EL (cell line): ENCODE measurements around the gene SRRM2.

Experiments
- DNase-seq: peaks from one replicate; pipeline ENCODE4 v3.0.0-alpha.2; 2016

The SRRM2 gene

DNA sequence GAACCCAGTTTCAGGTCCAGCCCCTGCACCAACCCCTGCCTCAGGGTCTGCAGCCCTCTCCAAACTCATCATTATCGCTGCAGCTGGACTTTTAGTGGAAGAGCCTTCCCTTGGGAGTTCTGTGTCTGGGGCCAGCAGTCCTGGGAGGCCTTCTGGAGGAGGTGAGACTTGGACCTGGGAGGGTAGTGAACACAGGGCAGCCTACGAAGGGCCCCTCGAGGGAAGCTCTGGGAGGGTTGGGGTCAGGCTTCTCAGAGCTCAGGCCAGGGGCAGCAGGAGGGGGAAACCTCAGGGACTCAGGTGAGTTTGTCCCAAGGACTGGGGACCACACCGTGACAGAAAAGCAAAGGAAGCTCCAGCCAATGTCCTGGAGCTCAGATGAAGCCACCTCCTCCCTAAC is 11.3 kb upstream of the SRRM2 start:
- no peak for DNase-seq

DNA sequence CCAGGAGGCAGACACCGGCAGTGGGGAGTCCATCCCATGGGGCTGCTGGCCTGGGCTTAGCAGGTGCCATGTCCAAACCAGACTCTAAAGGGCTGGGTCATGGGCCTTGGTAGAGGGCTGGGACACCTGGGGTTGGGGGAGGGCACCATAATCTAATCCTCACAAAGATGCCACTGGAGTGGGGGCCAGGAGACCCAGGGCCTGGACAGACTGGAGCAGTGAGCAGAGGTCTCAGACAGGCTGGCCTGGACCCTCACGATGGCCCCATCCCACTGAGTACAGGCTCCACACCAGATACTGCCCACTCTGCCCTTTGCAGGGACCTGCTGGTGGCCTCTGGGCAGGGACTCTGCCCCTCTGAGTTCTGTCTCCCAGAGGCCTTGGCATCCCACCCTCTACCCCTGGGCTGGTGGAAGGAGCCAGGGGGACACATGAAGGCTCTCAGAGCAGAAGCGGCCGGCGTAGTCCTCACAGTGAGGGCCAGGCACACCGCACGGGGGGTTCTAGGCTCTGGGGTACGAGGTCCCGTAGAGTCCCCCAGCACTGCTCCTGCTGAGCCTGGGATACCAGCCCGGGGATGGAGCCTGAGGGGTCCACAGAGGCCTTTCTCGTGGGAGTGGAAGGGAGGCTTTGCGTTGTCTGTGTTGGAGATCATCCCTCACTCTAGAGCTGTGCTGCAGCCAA is 10.0 kb upstream of the SRRM2 start:
- DNase-seq = no peak

DNA sequence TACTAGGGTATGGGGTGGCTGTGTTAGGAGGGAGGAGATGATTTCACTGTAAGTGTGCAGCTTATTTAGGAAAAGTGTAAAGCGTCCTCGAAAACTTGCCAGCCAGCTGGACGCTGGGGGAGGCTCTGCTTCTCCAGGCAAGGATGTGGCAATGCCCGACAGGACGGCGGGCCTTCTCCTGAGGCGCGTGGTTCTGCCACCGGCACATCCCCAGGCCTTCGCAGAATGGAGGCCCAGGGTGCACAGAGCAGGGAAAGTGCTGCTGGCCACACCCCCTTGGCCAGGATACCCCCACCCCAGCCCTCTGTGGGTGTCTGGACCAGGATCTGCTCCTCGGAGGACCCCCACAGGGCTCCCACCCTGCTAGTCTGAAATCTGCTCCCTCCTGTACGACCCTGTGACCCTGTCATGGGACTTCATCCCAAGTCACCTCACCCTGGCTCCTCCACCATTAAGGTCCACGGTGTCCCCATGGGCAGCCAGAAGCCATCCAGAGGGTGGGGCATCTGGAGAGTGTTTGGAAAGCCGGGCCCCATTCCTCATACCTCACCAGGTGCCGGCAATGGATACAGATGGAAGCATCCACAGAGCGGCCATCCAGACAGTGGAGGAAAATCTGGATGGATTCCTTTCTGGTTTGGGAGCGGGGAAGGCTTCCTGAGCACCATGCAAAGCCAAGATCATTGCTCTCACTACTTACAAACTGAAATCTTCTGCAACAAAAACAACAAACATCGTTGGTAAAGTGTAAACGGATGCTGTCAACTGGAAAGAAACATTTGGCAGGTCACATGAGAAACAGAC is 9.2 kb upstream of the SRRM2 start:
- no peak for DNase-seq

DNA sequence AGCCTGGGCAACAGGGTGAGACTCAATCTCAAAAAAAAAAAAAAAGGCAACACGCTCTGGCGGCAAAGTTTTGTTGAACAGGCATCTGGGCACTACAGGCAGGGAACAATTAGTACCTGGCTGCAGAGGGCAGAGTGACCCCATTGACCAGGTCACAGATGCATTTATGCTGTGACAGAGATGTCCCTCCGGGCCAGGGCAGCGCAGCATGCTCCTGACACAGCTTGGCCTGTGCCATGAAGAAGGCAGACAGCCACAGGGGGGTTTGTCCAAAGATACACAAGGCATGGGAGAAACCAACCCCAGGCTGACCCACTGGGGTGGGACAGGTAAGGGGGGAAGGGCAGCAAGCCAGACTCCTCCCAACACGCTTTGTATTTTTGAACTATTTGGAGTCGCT is 7.7 kb upstream of the SRRM2 start:
- no peak for DNase-seq

DNA sequence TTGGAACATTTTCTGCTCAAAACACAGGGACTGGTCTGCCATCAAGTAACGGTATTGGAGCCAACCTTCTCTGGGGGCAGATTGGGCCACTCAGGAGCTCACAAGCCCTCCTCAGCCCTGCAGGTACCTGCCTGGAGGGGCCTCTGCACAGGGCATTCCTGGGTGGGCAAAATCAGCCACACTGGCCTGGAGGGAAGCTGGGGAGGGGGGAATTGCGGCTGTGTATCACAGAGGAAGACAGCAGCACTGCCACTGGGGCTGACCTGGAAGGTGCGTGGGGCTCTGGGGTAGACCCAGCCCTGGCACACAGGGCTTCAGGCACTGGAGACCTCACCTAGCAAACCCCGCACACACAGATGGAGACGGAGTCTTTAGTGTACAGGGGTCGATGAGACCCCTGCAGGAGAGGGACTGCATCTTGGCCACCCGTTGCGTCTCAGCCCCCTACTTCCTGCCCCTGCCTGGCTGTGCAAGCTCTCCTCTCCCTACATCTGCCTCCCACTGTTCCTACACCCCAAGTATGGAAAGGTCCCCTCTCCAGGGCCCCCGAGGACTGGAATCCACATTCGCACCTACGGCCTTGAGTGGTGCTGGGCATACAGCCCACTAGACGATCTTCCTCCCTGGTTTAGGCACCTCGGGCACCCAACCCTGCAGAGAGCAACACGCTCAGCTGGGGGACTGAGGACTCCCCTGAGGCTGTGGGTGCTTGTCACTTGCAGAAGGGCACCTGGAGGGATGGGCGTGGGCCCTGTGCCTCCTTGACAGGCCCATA is 7.1 kb upstream of the SRRM2 start:
- DNase-seq = no peak

DNA sequence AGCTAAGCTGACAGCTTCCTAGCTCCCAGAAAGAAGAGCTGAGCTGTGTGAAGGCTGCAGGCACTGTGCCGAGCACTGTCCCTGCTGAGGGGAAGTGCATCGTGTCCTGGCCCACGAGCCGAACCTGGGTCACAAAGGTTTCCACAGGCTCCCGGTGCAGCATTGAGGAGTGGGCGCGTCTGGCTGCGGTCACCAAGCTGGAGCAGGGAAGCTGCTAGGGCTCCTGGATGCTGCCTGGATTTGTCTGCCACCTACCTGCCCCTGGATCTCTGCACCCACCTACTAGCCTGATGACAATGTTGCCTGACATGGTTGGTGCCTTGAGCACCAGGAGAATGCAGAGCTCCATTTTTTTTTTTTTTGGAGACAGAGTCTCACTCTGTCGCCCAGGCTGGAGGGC is 6.5 kb upstream of the SRRM2 start:
- DNase-seq = no peak

DNA sequence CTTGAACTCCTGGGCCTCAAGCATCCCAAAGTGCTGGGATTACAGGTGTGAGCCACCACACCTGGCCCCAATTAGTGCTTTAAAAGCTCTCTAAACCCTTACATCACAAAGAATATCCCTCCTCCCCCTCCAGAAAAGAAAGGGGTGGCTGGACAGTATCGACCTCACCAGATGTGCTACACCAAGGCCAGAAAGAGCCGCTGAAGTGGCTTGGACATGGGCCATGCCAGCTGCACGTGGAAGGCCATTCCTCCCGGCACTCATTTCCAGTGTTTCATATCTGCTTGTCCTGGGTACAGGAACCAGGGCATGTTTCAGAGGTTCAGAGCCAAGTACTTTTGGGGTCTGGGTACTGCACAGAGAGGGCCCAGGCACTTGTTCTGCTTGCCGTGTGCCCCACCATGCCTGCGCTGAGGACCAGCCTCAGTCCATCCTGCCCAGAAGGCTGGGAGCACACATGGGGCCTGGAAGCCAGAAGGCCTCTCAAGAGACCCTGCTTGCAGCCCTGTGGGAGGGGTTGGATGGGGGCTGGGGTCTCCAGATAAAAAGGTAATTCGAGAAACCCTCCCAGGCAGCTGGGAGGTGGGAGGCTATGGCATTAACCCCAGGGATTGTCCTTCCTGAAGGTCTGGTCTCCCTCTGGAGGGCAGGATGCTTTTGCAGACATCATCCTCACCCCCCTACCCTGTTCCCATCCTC is 3.5 kb upstream of the SRRM2 start:
- DNase-seq = no peak

DNA sequence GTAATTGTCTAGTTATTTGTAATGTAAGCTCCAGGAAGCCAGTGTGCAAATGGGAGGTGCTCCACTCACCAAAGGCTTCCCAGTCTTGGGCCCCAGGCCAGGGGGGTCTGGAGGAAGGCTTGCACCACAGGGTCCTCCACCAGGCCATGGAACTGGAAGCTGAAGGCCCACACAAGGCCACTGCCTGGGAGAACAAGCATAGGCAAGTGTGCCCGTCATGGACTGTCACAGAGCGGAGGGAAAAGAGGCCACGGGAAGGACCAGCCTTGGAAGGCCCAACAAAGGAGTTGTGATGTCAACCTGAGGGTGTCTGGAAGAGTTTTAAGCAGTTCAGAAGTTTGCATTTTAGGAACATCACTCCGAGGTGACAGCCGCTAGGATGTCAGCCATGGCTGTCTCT is 3.0 kb upstream of the SRRM2 start:
- no peak for DNase-seq

DNA sequence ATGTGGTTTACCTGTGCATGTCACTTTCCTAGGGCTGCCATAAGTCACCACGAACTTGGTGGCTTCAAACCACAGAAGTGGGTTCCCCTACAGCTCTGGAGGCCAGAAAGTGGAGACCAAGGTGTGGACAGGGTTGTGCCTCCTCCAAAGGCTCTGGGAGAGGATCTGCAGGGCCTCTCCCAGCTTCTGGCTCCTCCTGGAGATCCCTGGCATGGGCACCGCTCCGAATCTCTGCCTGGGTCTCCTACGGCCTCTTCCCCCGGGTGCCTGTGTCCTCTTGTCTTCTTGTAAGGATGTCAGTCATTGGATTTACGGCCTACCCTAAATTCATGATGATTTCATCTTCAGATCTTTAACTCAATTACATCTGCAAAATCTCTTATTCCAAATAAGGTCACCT is 2.5 kb upstream of the SRRM2 start:
- DNase-seq = no peak

DNA sequence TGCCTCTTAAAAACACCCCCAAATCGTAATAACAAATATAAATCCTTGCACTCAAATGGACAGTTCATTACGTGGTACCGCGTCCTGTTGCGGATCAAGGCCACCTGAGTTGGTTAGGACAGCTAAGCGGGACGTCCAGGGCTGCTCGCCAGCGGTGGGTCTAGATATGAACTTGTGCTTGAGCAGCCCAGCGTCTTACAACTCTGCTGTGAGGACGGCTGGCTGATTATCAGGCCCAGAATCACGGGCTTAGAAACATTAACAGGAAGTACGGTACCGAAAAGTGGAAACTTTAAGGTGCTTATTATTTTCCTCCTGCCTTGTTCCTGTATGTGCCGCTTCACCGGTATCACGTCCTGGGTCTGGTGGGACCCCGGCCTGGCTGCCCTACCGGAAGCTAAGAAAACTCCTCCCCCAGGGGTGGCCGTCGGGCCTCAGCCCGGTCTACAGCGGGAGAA is 832 bp upstream of the SRRM2 start:
- DNase-seq = no peak

DNA sequence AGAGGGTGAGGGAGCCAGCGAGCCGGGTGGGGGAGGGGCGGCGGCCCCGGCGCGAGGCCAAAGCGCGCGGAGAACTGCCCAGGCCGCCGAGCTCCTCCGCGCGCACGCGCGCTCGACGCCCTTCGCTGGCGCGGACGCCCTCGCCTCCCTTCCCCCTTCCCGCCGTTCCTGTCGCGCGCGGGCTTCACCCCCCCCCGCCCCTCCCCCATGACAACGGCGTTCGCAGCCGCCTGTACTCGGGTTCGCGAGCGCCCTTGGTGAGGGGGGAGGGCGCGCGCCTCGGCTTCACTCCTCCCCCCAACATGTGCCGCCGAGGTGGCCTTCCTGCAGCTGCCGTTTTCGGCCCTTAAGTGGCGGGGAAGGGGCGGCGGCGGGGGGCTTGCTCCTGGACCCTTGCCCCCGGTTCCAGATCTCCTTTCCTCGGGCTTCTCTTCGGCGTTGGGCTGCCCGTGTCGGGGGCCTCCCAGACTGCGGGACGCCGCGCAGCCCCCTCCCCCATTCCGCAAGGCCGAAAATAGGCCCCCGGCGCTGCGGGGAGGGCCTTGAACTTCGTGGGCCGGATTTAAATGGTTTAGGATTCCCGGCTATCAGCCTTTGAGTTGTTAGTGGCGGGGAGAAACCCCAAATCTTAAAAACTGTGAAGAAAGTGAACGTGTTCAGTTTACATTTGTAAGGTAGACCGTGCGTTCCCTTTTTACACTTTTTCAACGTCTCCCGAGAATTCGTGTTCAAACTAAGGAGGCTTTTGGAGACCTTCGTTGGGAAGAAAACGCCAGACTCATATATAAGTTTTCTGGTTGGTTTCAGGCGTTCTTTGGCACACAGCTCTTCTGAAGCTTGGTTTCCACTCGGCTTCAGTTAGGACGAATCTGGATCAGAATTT is 653 bp downstream of the SRRM2 start:
- DNase-seq = peak; percentile 79

DNA sequence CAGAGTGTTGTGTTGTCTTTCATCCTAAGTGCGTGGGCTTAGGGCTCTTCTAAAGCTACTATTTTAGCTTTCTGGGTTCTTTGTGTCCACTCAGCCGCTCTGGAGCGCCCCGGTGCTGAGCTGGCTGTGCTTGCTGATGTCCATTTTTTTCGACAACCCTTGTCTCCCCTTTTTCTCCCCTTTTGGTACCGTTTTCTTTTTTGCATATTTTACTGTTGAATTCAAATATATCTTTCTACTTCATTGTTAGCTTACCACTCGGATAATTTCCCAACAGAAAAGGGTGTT is 1.2 kb downstream of the SRRM2 start:
- DNase-seq = no peak

DNA sequence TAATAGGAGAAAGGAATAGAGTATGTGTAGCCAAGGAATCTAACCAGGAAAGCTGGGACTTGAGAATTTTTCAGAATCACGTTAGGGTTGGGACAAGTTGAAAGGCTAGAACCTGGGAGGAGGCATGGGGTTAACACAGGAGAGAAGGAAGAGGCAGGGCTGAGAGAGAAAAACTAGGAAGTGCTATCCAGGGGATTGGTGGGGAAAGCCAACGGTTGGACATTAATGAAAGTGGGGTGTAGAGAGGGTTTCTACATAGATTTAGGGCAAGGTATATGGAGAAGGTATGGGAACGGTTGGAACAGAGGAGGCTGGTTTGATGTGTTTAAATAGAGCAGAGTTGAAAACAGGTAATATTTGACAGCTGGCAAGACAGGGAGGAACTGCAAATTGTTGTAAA is 2.7 kb downstream of the SRRM2 start:
- DNase-seq = no peak

DNA sequence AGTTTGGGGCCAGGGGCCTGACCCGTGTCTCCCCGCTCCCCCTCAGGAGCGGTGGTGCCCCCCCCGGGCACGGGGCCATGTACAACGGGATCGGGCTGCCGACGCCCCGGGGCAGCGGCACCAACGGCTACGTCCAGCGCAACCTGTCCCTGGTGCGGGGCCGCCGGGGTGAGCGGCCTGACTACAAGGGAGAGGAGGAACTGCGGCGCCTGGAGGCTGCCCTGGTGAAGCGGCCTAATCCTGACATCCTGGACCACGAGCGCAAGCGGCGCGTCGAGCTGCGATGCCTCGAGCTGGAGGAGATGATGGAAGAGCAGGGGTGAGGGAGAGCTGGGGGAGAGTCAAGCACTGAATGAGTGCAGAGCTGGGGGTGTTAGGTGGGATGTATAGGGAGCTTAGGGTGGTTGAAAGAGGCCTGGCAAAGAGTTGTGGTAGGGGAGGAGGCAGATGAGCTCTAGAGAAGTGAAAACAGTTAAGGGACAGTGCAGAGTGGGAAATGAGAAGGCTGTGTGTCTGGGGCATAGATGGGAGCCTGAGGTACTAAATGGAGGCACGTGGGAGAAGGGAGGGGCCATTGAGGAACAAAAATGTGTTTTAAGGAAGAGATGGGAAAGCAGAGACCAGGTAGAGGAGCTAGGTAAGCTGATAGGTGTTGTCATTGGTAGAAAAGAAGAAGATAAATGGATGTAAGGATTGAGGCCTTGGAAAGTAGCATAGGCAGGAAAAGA is 4.0 kb downstream of the SRRM2 start:
- DNase-seq = no peak

DNA sequence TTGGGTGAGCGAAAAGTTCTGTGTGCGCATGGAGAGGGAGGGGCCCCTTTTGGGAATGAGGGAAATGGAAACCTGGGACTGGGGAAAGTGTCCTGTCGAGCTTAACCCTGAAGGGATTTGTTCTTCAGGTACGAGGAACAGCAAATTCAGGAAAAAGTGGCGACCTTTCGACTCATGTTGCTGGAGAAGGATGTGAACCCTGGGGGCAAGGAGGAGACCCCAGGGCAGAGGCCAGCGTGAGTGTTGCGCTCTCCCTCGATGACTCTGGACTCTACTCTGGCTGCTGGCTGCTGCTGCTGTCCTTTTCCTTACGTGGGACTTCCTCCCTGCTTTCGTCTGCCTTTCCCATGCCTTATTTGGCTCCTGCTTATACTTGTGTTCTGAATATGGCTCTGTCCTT is 4.9 kb downstream of the SRRM2 start:
- DNase-seq = no peak

DNA sequence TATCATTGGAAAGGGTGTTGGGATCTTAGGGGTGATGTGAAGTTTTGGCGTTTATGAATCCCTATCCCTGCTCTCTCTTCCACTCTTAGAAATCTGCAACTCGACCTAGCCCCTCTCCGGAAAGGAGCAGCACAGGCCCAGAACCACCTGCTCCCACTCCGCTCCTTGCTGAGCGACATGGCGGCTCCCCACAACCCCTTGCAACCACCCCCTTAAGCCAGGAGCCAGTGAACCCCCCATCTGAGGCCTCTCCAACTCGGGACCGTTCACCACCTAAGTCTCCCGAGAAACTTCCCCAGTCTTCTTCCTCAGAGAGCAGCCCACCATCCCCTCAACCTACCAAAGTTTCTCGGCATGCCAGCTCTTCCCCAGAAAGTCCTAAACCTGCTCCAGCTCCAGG is 9.0 kb downstream of the SRRM2 start:
- DNase-seq = no peak

DNA sequence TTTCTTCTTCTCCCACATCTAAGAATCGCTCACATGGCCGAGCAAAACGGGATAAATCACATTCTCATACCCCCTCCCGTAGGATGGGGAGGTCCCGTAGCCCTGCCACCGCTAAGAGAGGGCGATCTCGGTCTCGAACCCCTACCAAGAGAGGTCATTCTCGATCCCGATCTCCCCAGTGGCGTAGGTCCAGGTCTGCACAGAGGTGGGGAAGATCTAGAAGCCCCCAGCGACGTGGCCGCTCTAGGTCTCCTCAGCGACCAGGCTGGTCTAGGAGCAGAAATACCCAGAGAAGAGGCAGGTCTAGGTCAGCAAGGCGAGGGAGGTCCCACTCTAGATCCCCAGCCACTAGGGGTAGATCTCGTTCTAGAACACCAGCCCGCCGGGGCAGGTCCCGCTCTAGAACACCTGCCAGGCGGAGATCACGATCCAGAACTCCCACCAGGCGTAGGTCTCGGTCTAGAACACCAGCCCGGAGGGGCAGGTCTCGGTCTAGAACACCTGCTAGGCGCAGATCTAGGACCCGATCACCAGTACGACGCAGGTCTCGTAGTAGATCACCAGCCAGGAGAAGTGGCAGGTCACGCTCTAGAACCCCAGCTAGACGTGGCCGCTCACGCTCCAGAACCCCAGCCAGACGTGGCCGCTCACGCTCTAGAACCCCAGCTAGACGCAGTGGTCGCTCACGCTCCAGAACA is 9.6 kb downstream of the SRRM2 start:
- no peak for DNase-seq

DNA sequence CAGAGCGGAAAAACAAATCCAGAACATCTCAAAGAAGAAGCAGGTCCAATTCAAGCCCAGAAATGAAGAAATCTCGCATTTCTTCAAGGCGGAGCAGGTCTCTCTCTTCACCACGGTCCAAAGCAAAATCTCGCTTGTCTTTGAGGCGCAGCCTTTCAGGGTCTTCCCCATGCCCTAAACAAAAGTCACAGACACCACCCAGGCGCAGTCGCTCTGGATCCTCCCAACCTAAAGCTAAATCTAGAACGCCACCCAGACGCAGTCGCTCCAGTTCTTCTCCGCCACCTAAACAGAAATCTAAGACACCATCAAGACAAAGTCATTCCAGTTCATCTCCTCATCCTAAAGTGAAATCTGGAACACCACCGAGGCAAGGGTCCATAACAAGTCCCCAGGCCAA is 10.3 kb downstream of the SRRM2 start:
- DNase-seq = no peak

DNA sequence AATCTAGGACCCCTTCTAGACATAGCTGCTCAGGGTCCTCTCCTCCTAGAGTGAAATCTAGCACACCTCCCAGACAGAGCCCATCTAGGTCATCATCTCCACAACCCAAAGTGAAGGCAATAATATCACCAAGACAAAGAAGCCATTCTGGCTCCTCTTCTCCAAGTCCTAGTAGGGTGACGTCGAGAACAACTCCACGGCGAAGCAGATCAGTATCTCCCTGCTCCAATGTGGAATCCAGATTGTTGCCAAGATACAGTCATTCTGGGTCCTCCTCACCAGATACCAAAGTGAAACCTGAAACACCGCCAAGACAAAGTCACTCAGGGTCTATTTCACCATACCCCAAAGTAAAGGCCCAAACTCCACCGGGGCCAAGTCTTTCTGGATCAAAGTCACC is 10.7 kb downstream of the SRRM2 start:
- DNase-seq = no peak

DNA sequence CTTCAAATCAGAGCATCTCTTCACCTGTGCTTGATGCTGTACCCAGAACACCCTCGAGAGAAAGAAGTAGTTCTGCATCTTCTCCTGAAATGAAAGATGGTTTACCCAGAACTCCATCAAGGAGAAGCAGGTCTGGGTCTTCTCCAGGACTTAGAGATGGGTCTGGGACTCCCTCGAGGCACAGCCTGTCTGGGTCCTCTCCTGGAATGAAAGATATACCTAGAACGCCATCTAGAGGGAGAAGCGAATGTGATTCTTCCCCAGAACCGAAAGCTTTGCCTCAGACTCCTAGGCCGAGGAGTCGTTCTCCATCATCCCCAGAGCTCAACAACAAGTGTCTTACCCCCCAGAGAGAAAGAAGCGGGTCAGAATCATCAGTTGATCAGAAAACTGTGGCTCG is 12.3 kb downstream of the SRRM2 start:
- DNase-seq = no peak
